Suppressor macrophage treated with lipopolysaccharide for 1 hour (primary cell): ENCODE data around the gene SLC7A14.

ENCODE experiments used
- DNase-seq, 3 donors: peaks; one replicate each; pipeline ENCODE4 v3.0.0-alpha.2; 2020 to 2022

The SLC7A14 gene

GRCh38 chr3:170421111-170421641, 164.7 kb downstream of the SLC7A14 start:
- no peak for DNase-seq

GRCh38 chr3:170420307-170420821, 165.5 kb downstream of the SLC7A14 start:
- no peak for DNase-seq

- DNase-seq = peak in 2 of 3 donors; percentile 4 to 15
These were observed 166.3 kb downstream of the SLC7A14 start for GRCh38 chr3:170419557-170420087.

- DNase-seq = peak in 1 of 3 donors; percentile 22
These were observed 167.2 kb downstream of the SLC7A14 start, which contains the start of gene CLDN11 for GRCh38 chr3:170418422-170419398. Gene CLDN11 (plus strand): TSS chr3:170418868. CDS start chr3:170419067, 199 bp downstream.

GRCh38 chr3:170417090-170417489, 168.8 kb downstream of the SLC7A14 start:
- no peak for DNase-seq

GRCh38 chr3:170414202-170414663, 171.6 kb downstream of the SLC7A14 start:
- peak; percentile 57 to 72 (median 64) for DNase-seq

GRCh38 chr3:170413291-170413690, 172.6 kb downstream of the SLC7A14 start:
- no peak for DNase-seq

GRCh38 chr3:170410428-170411029, 175.3 kb downstream of the SLC7A14 start:
- peak; percentile 25 to 45 (median 32) for DNase-seq
